HepG2 (cell line): ENCODE data around the gene ITGB5. TPM values are rescaled to one million over a fixed set of nuclear protein-coding genes. Genes with fewer than 3 reads are reported as not detected.

Experiments
- CERS6 ChIP-seq: sonication (generic); formaldehyde crosslinking; IDR thresholded peaks from 2 replicates; pipeline ENCODE4 v1.5.0; 2020; ENCODE audit warnings: missing genetic modification reagents
- ETV6 ChIP-seq: sonication (generic); formaldehyde crosslinking; conservative IDR thresholded peaks from 2 replicates; pipeline ENCODE4 v1.4.0; 2020; ENCODE audit warnings: missing genetic modification reagents
- FOSL2 ChIP-seq: sonication (generic); formaldehyde crosslinking; IDR thresholded peaks from 2 replicates; pipeline ENCODE4 v1.4.0; 2020; ENCODE audit warnings: missing genetic modification reagents
- FOXA3 ChIP-seq: IDR thresholded peaks from 2 replicates; pipeline ENCODE4 v1.6.1; 2016; ENCODE audit warnings: missing genetic modification reagents, missing compliant biosample characterization
- FOXK2 ChIP-seq: fragments of 450-650 bp; IDR thresholded peaks from 2 replicates; pipeline ENCODE4 v1.6.1; 2016
- LCORL ChIP-seq, 2 experiments: fragments of 450-650 bp in 1 of 2; sonication (generic) in 1 of 2; formaldehyde crosslinking in 1 of 2; IDR thresholded peaks; 2 replicates each; pipeline versions ENCODE4 v1.5.0 to v1.6.1; 2017 to 2020; ENCODE audit warnings: antibody characterized with exemption in 1 of 2, missing genetic modification reagents in 1 of 2
- NFRKB ChIP-seq: fragments of 450-650 bp; IDR thresholded peaks from 2 replicates; pipeline ENCODE4 v1.6.1; 2017
- NONO ChIP-seq, 2 experiments: fragments of 450-650 bp in 1 of 2; sonication (generic) in 1 of 2; formaldehyde crosslinking in 1 of 2; IDR thresholded peaks in 1 of 2; conservative IDR thresholded peaks in 1 of 2; 2 replicates each; pipeline versions ENCODE4 v1.6.1 to v1.8.0; 2017 to 2022; ENCODE audit warnings: mild to moderate bottlenecking in 1 of 2, missing genetic modification reagents in 1 of 2, moderate library complexity in 1 of 2
- PITX1 ChIP-seq: sonication (generic); formaldehyde crosslinking; IDR thresholded peaks from 2 replicates; pipeline ENCODE4 v1.5.1; 2020; ENCODE audit warnings: mild to moderate bottlenecking, missing genetic modification reagents
- RARA ChIP-seq: IDR thresholded peaks from 2 replicates; pipeline ENCODE4 v1.6.1; 2016; ENCODE audit warnings: missing genetic modification reagents, missing compliant biosample characterization
- SOX13 ChIP-seq, 3 experiments: fragments of 450-650 bp in 1 of 3; sonication (generic) in 1 of 3; formaldehyde crosslinking in 1 of 3; IDR thresholded peaks in 2 of 3; conservative IDR thresholded peaks in 1 of 3; 2 replicates each; pipeline versions ENCODE4 v1.5.0 to v1.6.1; 2016 to 2020; ENCODE audit warnings: antibody characterized with exemption in 1 of 3, mild to moderate bottlenecking in 1 of 3, missing compliant biosample characterization in 1 of 3, missing genetic modification reagents in 1 of 3, moderate library complexity in 1 of 3
- SP140L ChIP-seq: sonication (generic); formaldehyde crosslinking; IDR thresholded peaks from 2 replicates; pipeline ENCODE4 v1.4.0; 2020; ENCODE audit warnings: missing genetic modification reagents, borderline replicate concordance
- TAF15 ChIP-seq: fragments of 200-400 bp; formaldehyde crosslinking; IDR thresholded peaks from one replicate; pipeline ENCODE4 v1.6.1; 2018; ENCODE audit warnings: mild to moderate bottlenecking, low read depth, low read length; ENCODE audit not compliant: poor library complexity, severe bottlenecking
- TP53 ChIP-seq: sonication (generic); formaldehyde crosslinking; conservative IDR thresholded peaks from 2 replicates; pipeline ENCODE4 v1.4.0; 2020; ENCODE audit warnings: missing genetic modification reagents
- TRIM22 ChIP-seq: fragments of 450-650 bp; IDR thresholded peaks from 2 replicates; pipeline ENCODE4 v1.6.1; 2017
- ZBTB26 ChIP-seq: IDR thresholded peaks from 2 replicates; pipeline ENCODE4 v1.6.1; 2016; ENCODE audit warnings: missing compliant biosample characterization, missing genetic modification reagents, borderline replicate concordance
- ZBTB42 ChIP-seq: sonication (generic); formaldehyde crosslinking; IDR thresholded peaks from 2 replicates; pipeline ENCODE4 v1.5.0; 2020; ENCODE audit warnings: mild to moderate bottlenecking, missing genetic modification reagents
- ZNF468 ChIP-seq: sonication (generic); formaldehyde crosslinking; IDR thresholded peaks from 2 replicates; pipeline ENCODE4 v1.8.0; 2022; ENCODE audit warnings: mild to moderate bottlenecking, moderate library complexity, missing genetic modification reagents
- ZNF607 ChIP-seq: sonication (generic); formaldehyde crosslinking; IDR thresholded peaks from 2 replicates; pipeline ENCODE4 v1.5.1; 2020; ENCODE audit warnings: missing genetic modification reagents, mild to moderate bottlenecking, borderline replicate concordance
- ZNF740 ChIP-seq: sonication (generic); formaldehyde crosslinking; IDR thresholded peaks from 2 replicates; pipeline ENCODE4 v1.4.0; 2020; ENCODE audit warnings: missing genetic modification reagents
- ZNF800 ChIP-seq: sonication (generic); formaldehyde crosslinking; IDR thresholded peaks from 2 replicates; pipeline ENCODE4 v1.4.0; 2020; ENCODE audit warnings: missing genetic modification reagents
- polyA plus RNA-seq, 8 experiments: library from polyadenylated mRNA; depleted of rRNA in 3 of 8; stranded (reverse) in 7 of 8; unstranded in 1 of 8; fragments of >200 nt; fragmentation: Illumina TruSeq in 4 of 8; extraction: Trizol in 4 of 8; gene quantifications; 2 replicates each; pipeline versions ENCODE4 v1.2.1 to v1.2.3, GENCODE V29; 2011 to 2016; ENCODE audit warnings: low read depth in 4 of 8, missing spikeins in 1 of 8, mixed read lengths in 1 of 8; ENCODE audit not compliant: insufficient read depth in 1 of 8
- total RNA-seq, 5 experiments: library from RNA; depleted of rRNA; stranded (reverse); fragments of >200 nt; fragmentation: Illumina TruSeq; extraction: Trizol; gene quantifications; 2 replicates each; pipeline ENCODE4 v1.2.3, GENCODE V29; 2016; ENCODE audit warnings: low read depth in 1 of 5

ITGB5 gene
- total and polyA plus RNA-seq, 2 of the 13 experiments (the other 11 are each of a cell fraction or from before 2014, with no cell fraction given), result 74.1 to 343 TPM

GRCh38 chr3:124878561-124879336, 8.4 kb downstream of the ITGB5 start (continued):
- TF ChIP-seq RARA (CRISPR knock-in tag) (peak; percentile 94), NFRKB (no peak), PITX1 (CRISPR knock-in tag) (no peak), FOSL2 (CRISPR knock-in tag) (peak; percentile 93), NONO (IDR thresholded peaks at IDR 0.05) (no peak), NONO (CRISPR knock-in tag; conservative IDR thresholded peaks at IDR 0.05) (no peak), TRIM22 (no peak), LCORL (IDR thresholded peaks at IDR 0.05) (peak; percentile 35; the same call in 1 of the 2 replicates), LCORL (CRISPR knock-in tag; IDR thresholded peaks at IDR 0.05) (peak; percentile 63; the same call in 1 of the 2 replicates), ZBTB42 (CRISPR knock-in tag) (no peak), FOXA3 (peak; percentile 78), ZBTB26 (CRISPR knock-in tag) (peak; percentile 32; the same call in 1 of the 2 replicates), FOXK2 (peak; percentile 71; the same call in 1 of the 2 replicates), SP140L (no peak), ZNF800 (CRISPR knock-in tag) (0 out of 2 replicates have a peak, but pooled peaks have one; percentile 21), ZNF740 (CRISPR knock-in tag) (no peak), TP53 (CRISPR knock-in tag) (no peak), CERS6 (no peak), ETV6 (CRISPR knock-in tag) (0 out of 2 replicates have a peak, but pooled peaks have one; percentile 23), ZNF607 (CRISPR knock-in tag) (no peak), TAF15 (no peak), SOX13 (IDR thresholded peaks at IDR 0.05) (no peak; the same call in 1 of the 2 replicates), SOX13 (CRISPR knock-in tag; conservative IDR thresholded peaks at IDR 0.05 in 1 of 2, IDR thresholded peaks at IDR 0.05 in 1 of 2) (peak in 1 of 2 experiments; percentile 29; a peak in 1 of 4 replicates), ZNF468 (CRISPR knock-in tag) (no peak)
